HS-5 (cell line): ENCODE results near the gene KCTD19.

Experiments
- DNase-seq: peaks from one replicate; pipeline ENCODE4 v3.0.0-alpha.2; 2012; ENCODE audit warnings: low read depth

Gene KCTD19

GRCh38 chr16:67317853-67318252 lies 8.7 kb downstream of the KCTD19 start:
- DNase-seq = no peak

- no peak for DNase-seq
Observed at GRCh38 chr16:67312719-67313118, 13.8 kb downstream of the KCTD19 start.

DNA sequence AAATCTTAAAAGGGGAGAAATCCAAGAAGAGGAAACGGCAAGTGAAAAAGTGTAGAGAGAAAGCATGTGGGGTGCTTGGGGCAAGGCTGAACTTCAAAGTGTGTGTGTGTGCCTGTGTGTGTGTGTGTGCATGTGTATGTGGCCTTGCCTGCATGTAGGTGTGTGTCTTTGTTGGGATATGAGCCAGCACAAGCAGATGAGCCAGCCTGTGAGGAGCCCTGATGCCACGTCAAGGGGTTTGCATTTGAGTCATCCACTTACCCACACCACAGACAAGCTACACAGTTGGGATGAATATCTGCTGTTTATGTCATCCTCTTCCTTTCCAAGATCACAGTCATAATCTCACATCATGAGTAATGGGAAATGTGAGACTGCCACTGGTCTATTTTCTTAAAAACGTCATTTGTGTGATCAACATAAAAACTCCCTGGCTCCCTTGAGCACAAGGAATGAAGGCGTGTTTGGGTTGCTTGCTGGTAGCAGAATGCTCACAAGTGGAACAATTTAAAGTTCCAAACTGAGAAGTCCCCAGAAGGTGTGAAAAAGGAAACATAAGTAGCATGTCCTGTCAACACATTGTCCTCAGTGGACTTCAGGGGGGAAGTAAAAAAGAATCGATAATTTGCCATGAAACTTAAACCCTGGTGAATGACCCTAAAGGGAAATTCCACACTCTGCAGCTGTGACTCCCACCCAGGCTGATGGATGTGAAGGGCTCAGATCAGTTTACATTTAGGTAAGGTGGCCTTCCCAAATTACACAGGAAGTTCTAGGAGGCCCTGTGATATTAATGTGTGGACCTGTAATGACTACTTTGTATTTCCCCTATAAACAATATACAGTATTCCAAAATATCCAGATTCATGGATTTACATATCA lies 14.7 kb downstream of the KCTD19 start:
- DNase-seq = peak; percentile 99

DNA sequence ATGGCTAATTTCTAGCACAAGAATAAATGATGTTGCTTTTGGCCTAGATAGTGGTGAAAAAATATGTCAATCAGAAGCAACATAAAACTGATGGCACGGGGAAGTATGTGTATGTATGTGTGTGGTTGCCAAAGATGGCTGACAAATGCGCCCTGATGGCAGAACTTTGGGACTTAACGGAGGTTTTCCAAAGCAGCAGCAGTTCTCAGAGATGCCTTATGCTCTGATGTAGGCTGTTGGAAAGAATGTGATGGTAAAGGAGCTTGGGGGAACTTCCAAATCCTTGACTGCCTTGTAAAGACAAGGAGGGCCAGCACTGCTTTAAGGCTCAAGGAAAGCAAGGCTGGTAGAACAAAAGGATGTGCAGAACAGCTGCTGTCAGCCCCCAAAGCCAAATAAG lies 16.0 kb downstream of the KCTD19 start:
- no peak for DNase-seq

- DNase-seq = no peak
Observed at GRCh38 chr16:67305216-67306071, 21.1 kb downstream of the KCTD19 start.

DNA sequence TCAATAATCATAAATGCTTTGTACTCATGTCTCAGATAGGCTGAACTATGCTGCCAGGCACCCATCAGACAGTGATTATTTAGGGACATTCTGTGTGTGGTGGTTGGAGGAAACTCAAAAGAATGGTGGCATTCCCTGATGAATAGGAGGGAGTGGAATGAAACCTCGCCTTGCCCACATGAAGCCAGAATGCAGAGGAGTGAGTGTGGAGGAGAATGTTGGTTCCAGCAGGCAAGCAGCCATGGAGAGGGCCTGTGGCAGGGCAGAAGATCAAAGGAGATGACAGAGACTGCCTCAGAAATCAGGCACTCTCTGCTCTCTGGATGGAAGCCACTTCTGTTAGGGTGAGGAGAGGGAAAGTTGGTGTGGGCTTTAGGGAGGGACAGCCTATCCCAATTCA lies 22.5 kb downstream of the KCTD19 start:
- no peak for DNase-seq

GRCh38 chr16:67302970-67303369 lies 23.6 kb downstream of the KCTD19 start:
- DNase-seq = no peak

DNA sequence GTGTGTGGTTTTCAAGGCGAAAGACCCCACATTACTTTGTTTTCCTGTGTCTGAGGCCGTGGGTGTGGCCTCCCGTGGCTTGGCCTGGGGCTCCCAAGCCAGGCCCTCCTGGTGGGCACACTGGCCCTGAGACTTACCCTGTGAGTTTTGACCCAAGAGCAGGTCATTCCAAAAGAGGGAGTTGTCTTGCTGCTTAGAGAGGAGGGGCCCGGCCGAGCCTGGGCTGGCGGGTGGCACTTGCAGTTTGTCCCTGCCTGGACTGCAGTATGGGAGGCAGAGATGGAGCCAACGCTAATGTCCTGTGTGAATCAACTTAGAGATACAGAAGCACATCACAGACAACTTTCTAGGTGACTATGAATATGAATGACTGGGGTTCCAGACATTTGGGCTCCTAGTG lies 24.5 kb downstream of the KCTD19 start:
- no peak for DNase-seq

- no peak for DNase-seq
Observed at GRCh38 chr16:67301080-67301782, 25.3 kb downstream of the KCTD19 start.

- no peak for DNase-seq
Observed at GRCh38 chr16:67299269-67299668, 27.3 kb downstream of the KCTD19 start.

GRCh38 chr16:67298277-67298676 lies 28.3 kb downstream of the KCTD19 start:
- DNase-seq = no peak

DNA sequence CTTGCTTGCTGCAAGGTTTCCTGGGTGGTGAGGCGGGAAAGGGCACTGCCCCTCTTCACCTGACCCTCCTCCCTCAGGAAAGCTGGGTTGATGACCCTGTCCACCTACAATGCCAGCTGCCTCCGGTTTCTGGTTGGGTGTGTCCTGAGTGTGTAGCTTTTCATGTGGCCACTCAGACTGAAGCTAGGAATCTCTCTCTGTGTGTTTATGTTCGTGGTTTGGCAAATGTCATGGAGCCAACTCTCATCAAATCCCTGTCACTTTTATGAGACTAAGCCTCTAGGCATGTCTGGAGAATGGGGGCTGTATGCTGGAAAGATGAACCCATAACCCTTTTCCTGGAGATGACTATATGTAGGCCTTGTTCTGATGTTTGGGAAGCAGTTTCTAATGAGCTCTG lies 30.1 kb downstream of the KCTD19 start:
- peak; percentile 51 for DNase-seq

- DNase-seq = no peak
Observed at GRCh38 chr16:67294938-67295361, 31.6 kb downstream of the KCTD19 start.

DNA sequence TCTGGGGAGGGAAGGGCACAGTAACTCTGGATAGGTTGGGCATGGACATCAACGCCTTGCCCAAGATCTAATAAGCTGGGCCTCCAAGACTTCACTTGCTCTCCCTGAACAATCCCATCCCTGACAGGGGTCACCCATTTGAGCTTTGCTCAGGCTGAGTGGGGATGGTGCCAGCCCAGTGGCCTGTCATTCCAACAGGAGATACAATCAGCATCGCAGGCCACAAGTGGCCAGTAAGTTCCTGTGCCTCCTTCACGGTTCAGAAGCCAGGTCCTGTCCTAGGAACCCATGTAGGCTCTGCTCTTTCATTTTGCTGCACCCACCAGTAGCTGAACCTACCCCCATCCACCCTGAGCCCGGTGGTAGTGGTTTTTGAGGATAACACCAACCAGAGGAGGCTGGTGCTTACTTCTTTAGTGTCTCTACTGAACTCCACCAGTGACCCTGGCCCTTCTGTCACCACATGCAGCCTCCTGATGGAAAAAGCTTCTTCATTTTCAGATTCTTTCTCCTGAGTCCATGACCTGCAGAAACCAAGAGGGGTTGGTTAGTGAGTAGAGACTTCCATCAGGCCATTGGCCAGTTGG lies 32.3 kb downstream of the KCTD19 start:
- DNase-seq = no peak

DNA sequence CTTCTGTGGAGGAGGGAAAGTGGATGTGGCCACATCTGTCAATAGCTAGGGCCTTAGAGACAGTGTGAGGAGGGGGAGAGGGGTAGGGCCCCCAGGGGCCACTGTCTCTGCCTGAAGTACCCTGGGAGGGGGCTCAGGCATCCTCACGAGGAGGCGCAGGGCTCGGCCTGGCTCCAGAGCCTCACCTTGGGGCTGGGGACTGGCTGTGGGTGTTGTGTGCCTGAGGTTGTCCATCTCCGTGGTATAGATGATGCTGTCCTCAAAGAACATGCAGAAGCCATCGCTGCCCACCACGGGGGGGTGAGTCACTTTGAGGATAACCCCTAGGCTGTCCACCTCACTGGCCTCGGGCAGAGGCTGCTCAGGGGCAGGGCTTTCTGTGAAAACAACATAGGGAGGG lies 35.1 kb downstream of the KCTD19 start:
- no peak for DNase-seq

DNA sequence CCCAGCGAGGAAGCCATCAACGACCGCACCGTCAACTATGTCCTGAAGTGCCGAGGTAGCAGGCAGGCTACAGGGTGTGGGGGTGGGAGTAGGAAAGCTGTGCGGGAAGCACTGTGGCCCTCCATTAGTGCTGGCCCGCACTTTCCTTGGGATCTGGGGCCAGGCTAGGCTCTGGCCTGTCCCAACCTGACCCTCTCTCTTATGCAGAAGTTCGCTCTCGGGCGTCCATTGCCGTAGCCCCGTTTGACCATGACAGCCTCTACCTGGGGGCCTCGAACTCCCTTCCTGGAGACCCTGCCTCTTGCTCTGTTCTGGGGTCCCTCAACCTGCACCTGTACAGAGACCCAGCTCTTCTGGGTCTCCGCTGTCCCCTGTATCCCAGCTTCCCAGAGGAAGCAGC lies 38.6 kb downstream of the KCTD19 start:
- no peak for DNase-seq

DNA sequence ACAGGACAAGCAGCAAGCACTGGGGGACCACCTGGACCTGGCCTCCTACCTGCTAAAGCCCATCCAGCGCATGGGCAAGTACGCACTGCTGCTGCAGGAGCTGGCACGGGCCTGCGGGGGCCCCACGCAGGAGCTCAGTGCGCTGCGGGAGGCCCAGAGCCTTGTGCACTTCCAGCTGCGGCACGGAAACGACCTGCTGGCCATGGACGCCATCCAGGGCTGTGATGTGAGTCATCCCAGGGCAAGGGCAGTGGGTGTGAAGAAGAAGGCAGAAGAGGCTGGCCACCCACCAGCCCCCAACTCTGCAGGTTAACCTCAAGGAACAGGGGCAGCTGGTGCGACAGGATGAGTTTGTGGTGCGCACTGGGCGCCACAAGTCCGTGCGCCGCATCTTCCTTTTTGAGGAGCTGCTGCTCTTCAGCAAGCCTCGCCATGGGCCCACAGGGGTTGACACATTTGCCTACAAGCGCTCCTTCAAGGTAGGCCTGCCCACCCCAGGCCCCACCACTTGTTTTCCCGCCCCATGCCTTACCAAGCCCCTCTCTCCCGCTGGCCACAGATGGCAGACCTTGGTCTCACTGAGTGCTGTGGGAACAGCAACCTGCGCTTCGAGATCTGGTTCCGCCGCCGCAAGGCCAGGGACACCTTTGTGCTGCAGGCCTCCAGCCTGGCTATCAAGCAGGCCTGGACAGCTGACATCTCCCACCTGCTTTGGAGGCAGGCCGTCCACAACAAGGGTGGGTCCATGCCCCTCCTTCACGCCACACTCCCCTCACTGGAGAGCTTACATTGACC lies 39.9 kb downstream of the KCTD19 start:
- DNase-seq = no peak

GRCh38 chr16:67284699-67285646 lies 41.6 kb downstream of the KCTD19 start:
- no peak for DNase-seq

GRCh38 chr16:67283826-67284555 lies 42.5 kb downstream of the KCTD19 start:
- DNase-seq = no peak
